ENCODE measurements around the gene PRPF19.
A peak's percentile ranks its signal among the peaks of the same experiment; 100 is the strongest.

GRCh38 chr11:60899046-60899936 is 7.1 kb downstream of the PRPF19 start:
- peak; percentile 99 for TF ChIP-seq CTCF (conservative IDR thresholded peaks at IDR 0.05; ENCODE audit: low read length)
- TF ChIP-seq EZH2phosphoT487 (IDR thresholded peaks at IDR 0.05; ENCODE audit: borderline replicate concordance) = no peak
